GM18519 (cell line): ENCODE data around the gene PIMREG.
"Not testable (repeated sequence)": the region's sequence is repeated elsewhere in the genome, so short reads cannot be mapped to it uniquely, and the experiment has no call there.

Experiments
- ATAC-seq: cut with Tn5 transposase; IDR thresholded peaks from one replicate; pipeline ENCODE4 v1.9.1; 2021; ENCODE audit warnings: mild to moderate bottlenecking, moderate library complexity; ENCODE audit not compliant: unreplicated experiment, low FRiP score

The PIMREG gene

GRCh38 chr17:6476076-6476809 lies 32.0 kb downstream of the PIMREG start:
- ATAC-seq: no peak

DNA sequence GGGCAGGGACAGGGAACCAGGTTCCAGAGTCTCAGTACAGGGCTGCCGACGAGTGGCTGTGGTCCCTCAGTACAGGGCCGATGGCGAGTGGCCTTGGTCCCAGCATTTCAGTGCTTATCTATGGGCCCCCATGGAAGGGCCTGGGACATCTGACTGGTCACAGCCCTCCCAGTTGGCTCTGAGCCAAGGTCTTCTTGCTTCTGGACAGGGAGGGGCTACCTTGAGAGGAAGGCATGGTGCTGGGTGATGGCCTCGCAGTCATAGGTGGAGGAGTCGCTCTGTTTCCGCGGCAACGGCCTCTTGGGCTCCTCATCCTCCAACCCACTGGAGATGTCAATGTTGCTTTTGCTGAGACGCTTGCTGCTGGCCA lies 32.5 kb downstream of the PIMREG start:
- ATAC-seq: no peak

DNA sequence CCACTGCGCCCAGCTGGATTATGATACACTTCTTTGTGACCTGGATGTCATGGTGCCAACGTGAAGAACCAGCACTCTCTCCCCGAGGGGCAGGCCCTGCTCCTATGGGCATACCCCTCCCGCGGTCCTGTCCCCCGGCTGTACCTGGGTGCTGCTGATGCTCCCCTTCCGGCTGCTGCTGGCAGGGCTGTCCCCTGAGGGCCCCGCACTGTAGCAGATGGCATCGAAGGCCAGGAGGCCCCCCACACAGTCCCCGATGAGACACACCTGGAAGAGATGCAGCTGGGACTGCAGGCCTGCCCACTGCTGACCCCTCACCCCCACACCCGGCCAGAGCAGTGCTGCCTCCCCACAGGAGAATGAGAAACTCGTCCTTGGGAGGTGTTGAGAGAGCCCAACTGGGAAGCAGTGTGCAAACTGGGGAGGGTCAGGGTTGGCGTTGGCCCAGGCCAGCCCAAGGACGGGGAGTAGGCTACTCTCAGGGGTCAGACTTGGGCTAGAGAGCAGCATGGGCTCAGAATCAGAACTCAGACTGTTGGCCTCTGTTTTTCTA lies 33.7 kb downstream of the PIMREG start:
- no peak for ATAC-seq

- ATAC-seq: no peak
Observed at GRCh38 chr17:6478486-6478885, 34.2 kb downstream of the PIMREG start.

DNA sequence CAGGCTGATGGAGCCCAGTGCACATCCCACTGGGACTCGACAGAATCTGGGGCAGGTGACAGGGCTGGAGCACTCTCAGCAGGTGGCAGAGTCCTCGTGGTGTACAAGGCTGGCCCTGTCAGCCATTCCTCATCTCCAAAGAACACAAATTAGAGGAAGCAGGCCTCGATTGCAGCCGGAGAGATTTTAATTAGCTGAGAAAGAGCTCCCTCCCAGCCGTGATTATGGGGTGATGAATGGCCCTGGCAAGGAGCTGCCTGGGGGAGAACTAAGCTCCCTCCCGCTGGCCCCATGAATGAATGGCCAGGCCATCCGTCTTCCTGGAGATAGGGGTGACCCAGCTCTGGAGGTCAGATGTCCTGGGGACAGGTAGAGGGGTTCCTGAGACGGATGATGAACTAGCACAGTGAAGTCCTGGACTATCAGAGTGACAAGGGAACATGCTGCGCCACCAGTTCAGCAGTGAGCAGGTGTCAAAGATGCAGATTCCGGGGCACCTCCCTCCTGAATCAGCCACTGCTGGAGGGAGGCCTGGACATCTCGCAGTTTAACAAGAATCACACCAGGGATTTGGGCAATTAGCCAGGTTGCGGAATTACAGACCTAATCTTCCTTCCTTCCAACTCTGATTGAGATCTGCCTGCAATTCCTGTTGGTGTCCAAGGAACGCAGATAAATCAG lies 35.5 kb downstream of the PIMREG start:
- ATAC-seq: no peak

DNA sequence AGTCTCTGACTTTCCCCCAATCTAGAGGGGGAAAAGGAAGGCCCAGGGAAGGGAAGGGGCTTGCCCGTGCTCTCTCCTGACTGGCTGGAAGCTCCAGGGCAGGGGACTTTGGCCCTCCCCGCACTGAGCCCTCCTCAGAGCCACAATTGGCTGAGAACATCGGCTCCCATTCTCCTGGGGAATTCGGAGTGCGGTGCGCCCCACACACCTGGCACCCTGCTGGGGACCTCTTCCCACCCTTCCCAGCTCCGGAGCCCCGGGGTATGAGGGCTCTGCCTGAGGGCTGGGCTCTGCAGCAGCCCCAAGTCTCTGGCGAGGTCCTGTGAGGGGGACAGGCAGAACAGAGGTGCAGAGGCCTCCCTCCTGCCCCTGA lies 36.0 kb downstream of the PIMREG start:
- no peak for ATAC-seq

- no peak for ATAC-seq
Observed at GRCh38 chr17:6482105-6482455, 37.8 kb downstream of the PIMREG start.

- ATAC-seq: not testable (repeated sequence)
Observed at GRCh38 chr17:6482796-6483195, 38.5 kb downstream of the PIMREG start.

GRCh38 chr17:6483507-6483906 lies 39.3 kb downstream of the PIMREG start:
- no peak for ATAC-seq

- no peak for ATAC-seq
Observed at GRCh38 chr17:6485646-6486412, 41.6 kb downstream of the PIMREG start.

GRCh38 chr17:6487251-6488007 lies 43.2 kb downstream of the PIMREG start:
- no peak for ATAC-seq

GRCh38 chr17:6488008-6488539 lies 43.8 kb downstream of the PIMREG start:
- ATAC-seq: no peak

- no peak for ATAC-seq
Observed at GRCh38 chr17:6489016-6489550, 44.8 kb downstream of the PIMREG start.

GRCh38 chr17:6491071-6491700 lies 46.9 kb downstream of the PIMREG start:
- no peak for ATAC-seq

GRCh38 chr17:6492892-6493674 lies 48.8 kb downstream of the PIMREG start:
- ATAC-seq: no peak

DNA sequence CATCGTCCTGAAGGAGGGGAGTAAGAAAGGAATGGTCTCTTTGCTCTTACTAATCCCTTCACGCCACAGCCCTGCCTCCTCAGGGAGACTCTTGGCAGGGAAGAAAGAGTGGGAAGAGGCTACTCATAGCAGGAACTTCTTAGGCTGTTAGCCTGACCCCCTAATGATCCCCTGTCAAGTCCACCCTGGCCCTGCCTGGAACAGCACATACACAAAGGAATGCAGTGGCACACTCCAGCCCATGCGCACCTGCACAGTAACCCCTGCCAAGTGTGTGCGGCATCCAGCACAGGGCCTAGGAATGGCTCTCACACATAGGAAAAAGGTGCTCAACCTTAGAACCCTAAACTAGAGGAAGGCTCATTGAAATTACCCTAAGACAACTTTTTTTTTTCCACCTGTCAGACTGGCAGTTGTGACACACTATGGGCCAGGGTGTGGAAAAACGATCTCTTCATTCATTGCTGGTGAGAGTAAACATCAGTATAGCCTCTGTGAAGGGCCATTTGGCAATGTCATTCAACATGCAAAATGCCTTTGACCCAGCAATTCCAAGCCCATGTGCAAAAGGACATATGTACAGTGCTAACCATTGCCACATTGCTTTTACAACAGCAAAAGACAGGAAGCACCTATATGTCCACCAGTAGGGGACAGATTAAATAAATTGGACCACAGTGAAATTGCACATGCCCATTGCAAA lies 50.1 kb downstream of the PIMREG start:
- ATAC-seq: no peak

GRCh38 chr17:6495450-6496115 lies 51.3 kb downstream of the PIMREG start:
- ATAC-seq: no peak

DNA sequence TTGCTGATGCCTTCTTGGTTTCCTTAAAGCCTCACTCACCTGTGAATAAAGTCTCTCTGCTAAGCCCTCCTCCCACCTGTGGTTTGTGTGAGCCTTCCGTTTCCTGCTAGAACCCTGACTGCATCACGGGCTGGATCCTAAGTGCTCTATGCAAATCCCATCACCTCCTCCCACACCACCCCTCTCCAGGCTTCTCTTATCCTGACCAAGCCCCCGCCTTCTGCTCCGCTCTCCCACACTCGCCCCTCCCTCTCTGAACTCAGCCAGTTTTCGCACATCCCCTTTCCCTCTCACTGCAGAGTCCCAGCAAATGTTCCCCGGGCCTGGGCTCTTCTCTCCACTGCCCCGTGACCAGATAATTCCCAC lies 51.8 kb downstream of the PIMREG start:
- ATAC-seq: no peak
